GM21825 (cell line): ENCODE measurements around the gene BIRC7.
A peak's percentile ranks its signal among the peaks of the same experiment; 100 is the strongest.

Source experiments
- ATAC-seq: cut with Tn5 transposase; IDR thresholded peaks from one replicate; pipeline ENCODE4 v1.9.1; 2021; ENCODE audit warnings: mild to moderate bottlenecking, moderate library complexity; ENCODE audit not compliant: unreplicated experiment

The BIRC7 gene

GRCh38 chr20:63262836-63263235, 27.1 kb downstream of the BIRC7 start:
- ATAC-seq, result no peak

GRCh38 chr20:63264000-63264399, 28.3 kb downstream of the BIRC7 start:
- ATAC-seq, result no peak

- no peak for ATAC-seq
Observed at GRCh38 chr20:63264519-63264918, 28.8 kb downstream of the BIRC7 start.

GRCh38 chr20:63265891-63266515, 30.3 kb downstream of the BIRC7 start:
- no peak for ATAC-seq

- ATAC-seq, result no peak
Observed at GRCh38 chr20:63267691-63268090, 32.0 kb downstream of the BIRC7 start.

- ATAC-seq, result no peak
Observed at GRCh38 chr20:63268256-63268655, 32.6 kb downstream of the BIRC7 start.

GRCh38 chr20:63268671-63269439, 33.1 kb downstream of the BIRC7 start:
- no peak for ATAC-seq

- ATAC-seq, result no peak
Observed at GRCh38 chr20:63269724-63270123, 34.0 kb downstream of the BIRC7 start.

GRCh38 chr20:63270606-63271325, 35.1 kb downstream of the BIRC7 start:
- ATAC-seq, result no peak

- ATAC-seq, result peak; percentile 85
Observed at GRCh38 chr20:63272105-63273058, 36.7 kb downstream of the BIRC7 start, which contains the start of gene ARFGAP1. TSS of gene ARFGAP1 (plus strand) at chr20:63272813. CDS start at chr20:63275581, 2,768 bp downstream.

- ATAC-seq, result no peak
Observed at GRCh38 chr20:63273059-63273579, 37.4 kb downstream of the BIRC7 start.

GRCh38 chr20:63273635-63274380, 38.1 kb downstream of the BIRC7 start:
- ATAC-seq, result no peak

GRCh38 chr20:63274381-63275228, 38.9 kb downstream of the BIRC7 start:
- ATAC-seq, result no peak

- ATAC-seq, result no peak
Observed at GRCh38 chr20:63275825-63276224, 40.1 kb downstream of the BIRC7 start.

GRCh38 chr20:63276956-63277355, 41.3 kb downstream of the BIRC7 start:
- no peak for ATAC-seq

- ATAC-seq, result no peak
Observed at GRCh38 chr20:63277466-63278272, 42.0 kb downstream of the BIRC7 start.

GRCh38 chr20:63278661-63279060, 43.0 kb downstream of the BIRC7 start:
- no peak for ATAC-seq

GRCh38 chr20:63279931-63280330, 44.2 kb downstream of the BIRC7 start:
- no peak for ATAC-seq
